Ishikawa (cell line): ENCODE data around the gene KLF2.

Experiments used
- CEBPB ChIP-seq: IDR thresholded peaks from 2 replicates; pipeline ENCODE4 v1.6.1; 2012
- CREB1 ChIP-seq: IDR thresholded peaks from 2 replicates; pipeline ENCODE4 v1.6.1; 2012; ENCODE audit warnings: low read depth
- EGR1 ChIP-seq: IDR thresholded peaks from 2 replicates; pipeline ENCODE4 v1.6.1; 2012
- EP300 ChIP-seq: IDR thresholded peaks from 2 replicates; pipeline ENCODE4 v1.6.1; 2012; ENCODE audit warnings: borderline replicate concordance
- FOXM1 ChIP-seq: IDR thresholded peaks from 2 replicates; pipeline ENCODE4 v1.6.1; 2012; ENCODE audit warnings: low read depth, borderline replicate concordance
- MAX ChIP-seq: IDR thresholded peaks from 2 replicates; pipeline ENCODE4 v1.6.1; 2012
- NFIC ChIP-seq: IDR thresholded peaks from 2 replicates; pipeline ENCODE4 v1.6.1; 2012
- RAD21 ChIP-seq: IDR thresholded peaks from 2 replicates; pipeline ENCODE4 v1.6.1; 2012; ENCODE audit warnings: low read depth
- TAF1 ChIP-seq: IDR thresholded peaks from 2 replicates; pipeline ENCODE4 v1.6.1; 2012; ENCODE audit warnings: low read depth, mild to moderate bottlenecking
- TCF12 ChIP-seq: IDR thresholded peaks from 2 replicates; pipeline ENCODE4 v1.6.1; 2012; ENCODE audit warnings: low read depth
- TEAD4 ChIP-seq: IDR thresholded peaks from 2 replicates; pipeline ENCODE4 v1.6.1; 2012
- YY1 ChIP-seq: IDR thresholded peaks from 2 replicates; pipeline ENCODE4 v1.6.1; 2012; ENCODE audit warnings: low read depth
- ZBTB7A ChIP-seq: IDR thresholded peaks from 2 replicates; pipeline ENCODE4 v1.6.1; 2012; ENCODE audit warnings: low read depth
- TF ChIP-seq, protein P1 (sequence below): IDR thresholded peaks from 2 replicates; pipeline ENCODE4 v1.6.1; 2012
- TF ChIP-seq, protein P2 (sequence below): IDR thresholded peaks from 2 replicates; pipeline ENCODE4 v1.6.1; 2012; ENCODE audit warnings: low read depth, mild to moderate bottlenecking

The KLF2 gene

DNA sequence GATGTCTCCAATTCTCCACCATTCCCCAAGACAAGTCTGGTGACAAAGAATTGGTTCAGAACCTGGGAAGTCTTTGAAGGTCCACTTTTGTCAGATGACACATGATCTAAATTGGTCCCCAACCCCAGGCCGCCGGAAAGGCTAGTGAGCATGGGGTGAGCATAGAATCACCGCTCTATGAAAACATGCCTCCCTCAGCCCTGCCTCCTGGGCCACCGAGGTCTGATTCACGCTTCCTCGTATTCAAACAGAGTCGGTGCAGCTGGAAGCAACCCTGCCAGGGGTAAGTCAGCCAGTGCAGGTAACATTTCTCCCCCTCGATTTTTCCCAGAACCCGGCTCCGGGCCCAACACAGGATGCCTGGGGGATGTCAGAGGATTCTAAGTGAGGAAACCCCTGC lies 33.9 kb upstream of the KLF2 start:
- TF ChIP-seq, protein P1, sequence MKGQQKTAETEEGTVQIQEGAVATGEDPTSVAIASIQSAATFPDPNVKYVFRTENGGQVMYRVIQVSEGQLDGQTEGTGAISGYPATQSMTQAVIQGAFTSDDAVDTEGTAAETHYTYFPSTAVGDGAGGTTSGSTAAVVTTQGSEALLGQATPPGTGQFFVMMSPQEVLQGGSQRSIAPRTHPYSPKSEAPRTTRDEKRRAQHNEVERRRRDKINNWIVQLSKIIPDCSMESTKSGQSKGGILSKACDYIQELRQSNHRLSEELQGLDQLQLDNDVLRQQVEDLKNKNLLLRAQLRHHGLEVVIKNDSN, result no peak
- TF ChIP-seq ZBTB7A (no peak), TCF12 (no peak), TEAD4 (no peak), TAF1 (no peak), CREB1 (no peak)

- TF ChIP-seq MAX (no peak), TCF12 (no peak), TAF1 (no peak), EP300 (no peak), EGR1 (no peak), YY1 (no peak), ZBTB7A (no peak), CEBPB (no peak), FOXM1 (no peak), NFIC (no peak), TEAD4 (no peak), CREB1 (no peak), RAD21 (no peak)
- TF ChIP-seq, protein P2, sequence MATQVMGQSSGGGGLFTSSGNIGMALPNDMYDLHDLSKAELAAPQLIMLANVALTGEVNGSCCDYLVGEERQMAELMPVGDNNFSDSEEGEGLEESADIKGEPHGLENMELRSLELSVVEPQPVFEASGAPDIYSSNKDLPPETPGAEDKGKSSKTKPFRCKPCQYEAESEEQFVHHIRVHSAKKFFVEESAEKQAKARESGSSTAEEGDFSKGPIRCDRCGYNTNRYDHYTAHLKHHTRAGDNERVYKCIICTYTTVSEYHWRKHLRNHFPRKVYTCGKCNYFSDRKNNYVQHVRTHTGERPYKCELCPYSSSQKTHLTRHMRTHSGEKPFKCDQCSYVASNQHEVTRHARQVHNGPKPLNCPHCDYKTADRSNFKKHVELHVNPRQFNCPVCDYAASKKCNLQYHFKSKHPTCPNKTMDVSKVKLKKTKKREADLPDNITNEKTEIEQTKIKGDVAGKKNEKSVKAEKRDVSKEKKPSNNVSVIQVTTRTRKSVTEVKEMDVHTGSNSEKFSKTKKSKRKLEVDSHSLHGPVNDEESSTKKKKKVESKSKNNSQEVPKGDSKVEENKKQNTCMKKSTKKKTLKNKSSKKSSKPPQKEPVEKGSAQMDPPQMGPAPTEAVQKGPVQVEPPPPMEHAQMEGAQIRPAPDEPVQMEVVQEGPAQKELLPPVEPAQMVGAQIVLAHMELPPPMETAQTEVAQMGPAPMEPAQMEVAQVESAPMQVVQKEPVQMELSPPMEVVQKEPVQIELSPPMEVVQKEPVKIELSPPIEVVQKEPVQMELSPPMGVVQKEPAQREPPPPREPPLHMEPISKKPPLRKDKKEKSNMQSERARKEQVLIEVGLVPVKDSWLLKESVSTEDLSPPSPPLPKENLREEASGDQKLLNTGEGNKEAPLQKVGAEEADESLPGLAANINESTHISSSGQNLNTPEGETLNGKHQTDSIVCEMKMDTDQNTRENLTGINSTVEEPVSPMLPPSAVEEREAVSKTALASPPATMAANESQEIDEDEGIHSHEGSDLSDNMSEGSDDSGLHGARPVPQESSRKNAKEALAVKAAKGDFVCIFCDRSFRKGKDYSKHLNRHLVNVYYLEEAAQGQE, result no peak
- TF ChIP-seq, protein P1, result no peak
Observed at GRCh38 chr19:16293118-16294091, 31.2 kb upstream of the KLF2 start.

- TF ChIP-seq TCF12, result no peak
- no peak for TF ChIP-seq CEBPB
- TF ChIP-seq ZBTB7A, result no peak
Observed at GRCh38 chr19:16295057-16295456, 29.6 kb upstream of the KLF2 start.

GRCh38 chr19:16296713-16297112 lies 27.9 kb upstream of the KLF2 start:
- TF ChIP-seq YY1 (no peak), CEBPB (no peak), CREB1 (no peak), TAF1 (no peak), EP300 (no peak), FOXM1 (no peak)
- TF ChIP-seq, protein P1, result no peak
- TF ChIP-seq, protein P2, result no peak

- TF ChIP-seq NFIC (no peak), EP300 (no peak), ZBTB7A (no peak), MAX (no peak), TEAD4 (no peak), TAF1 (no peak), YY1 (no peak), EGR1 (no peak), CEBPB (no peak), TCF12 (no peak), RAD21 (no peak), CREB1 (no peak)
- TF ChIP-seq, protein P1, result no peak
Observed at GRCh38 chr19:16297575-16298178, 26.9 kb upstream of the KLF2 start.
